Thymus (tissue), 11 donors: ENCODE data around the gene NCR2. TPM values are rescaled to one million over a fixed set of nuclear protein-coding genes. Genes with fewer than 3 reads are reported as not detected.

ENCODE experiments used
- DNase-seq, 9 donors: peaks; one replicate each; pipeline ENCODE4 v3.0.0-alpha.2; 2013; ENCODE audit warnings: low spot score in 9 of 9, low read depth in 6 of 9, missing footprints in 1 of 9
- H3K27ac ChIP-seq, 2 donors: one replicate each; pipeline ENCODE4 v1.5.1; 2013; ENCODE audit warnings: control low read depth in 1 of 2, low read depth in 1 of 2, low read length in 1 of 2, mild to moderate bottlenecking in 1 of 2, moderate library complexity in 1 of 2
- H3K27me3 ChIP-seq, 2 donors: one replicate each; pipeline ENCODE4 v1.5.1; 2013; ENCODE audit warnings: low read length in 1 of 2; ENCODE audit not compliant: control insufficient read depth in 2 of 2, insufficient read depth in 1 of 2
- H3K36me3 ChIP-seq, 2 donors: one replicate each; pipeline ENCODE4 v1.5.1; 2013; ENCODE audit warnings: low read length in 1 of 2, mild to moderate bottlenecking in 1 of 2, moderate library complexity in 1 of 2; ENCODE audit not compliant: control insufficient read depth in 2 of 2, insufficient read depth in 2 of 2
- H3K4me1 ChIP-seq, 2 donors: one replicate each; pipeline ENCODE4 v1.5.1; 2013; ENCODE audit warnings: low read length in 2 of 2; ENCODE audit not compliant: control insufficient read depth in 2 of 2, insufficient read depth in 2 of 2
- H3K4me3 ChIP-seq, 2 donors: one replicate each; pipeline ENCODE4 v1.5.1; 2013; ENCODE audit warnings: low read length in 2 of 2, control low read depth in 1 of 2, mild to moderate bottlenecking in 1 of 2
- H3K9me3 ChIP-seq, 2 donors: one replicate each; pipeline ENCODE4 v1.5.1; 2013; ENCODE audit warnings: low read length in 1 of 2, mild to moderate bottlenecking in 1 of 2; ENCODE audit not compliant: control insufficient read depth in 2 of 2, insufficient read depth in 1 of 2
- WGBS: extraction: QIAGEN DNeasy Blood & Tissue Kit; methylation state at CpG from one replicate; pipeline ENCODE4 v1.1.7; 2013; 5-methylcytosine and 5-hydroxymethylcytosine counted together
- polyA plus RNA-seq: library from polyadenylated mRNA; stranded (reverse); fragments of 200-250 nt; gene quantifications from one replicate; pipeline ENCODE4 v1.2.3, GENCODE V29; 2013
- total RNA-seq: library from RNA; stranded (reverse); fragments of 120-200 nt; gene quantifications from one replicate; pipeline ENCODE4 v1.2.4, GENCODE V29; 2013
- donor health status: healthy.

NCR2 gene
- total and polyA plus RNA-seq, 2 donors: not detected

DNA sequence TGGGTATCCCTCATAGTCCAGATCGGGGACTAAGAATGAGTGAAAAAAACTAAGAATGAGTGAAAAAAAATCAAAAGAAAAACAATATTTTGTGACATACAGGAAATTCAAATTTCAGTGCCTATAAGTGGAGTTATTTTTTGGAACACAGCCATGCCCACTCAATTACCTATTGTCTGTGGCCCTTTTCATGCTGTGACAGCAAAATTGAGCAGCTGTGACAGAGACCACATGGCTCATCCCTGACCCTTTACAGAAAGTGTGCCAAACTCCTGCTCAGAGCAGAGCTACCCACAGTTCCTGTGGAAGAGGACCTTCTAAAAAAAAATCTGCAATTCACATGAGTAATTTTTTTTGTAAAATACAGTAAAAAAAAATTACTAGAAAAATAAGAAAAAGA lies 1.4 kb downstream of the NCR2 start:
- no peak for DNase-seq
- Histone ChIP-seq H3K4me3 (no peak overlapping the region), H3K9me3 (no peaks in the 10 kb centered on the region), H3K4me1 (peaks cover 49 to 52% of the 10 kb centered on the region in 2 donors), H3K27ac (no peak overlapping the region), H3K27me3 (no peaks in the 10 kb centered on the region), H3K36me3 (no peaks in the 10 kb centered on the region)
- WGBS: 89% methylated on average over 1 of the region's 1 CpG

DNA sequence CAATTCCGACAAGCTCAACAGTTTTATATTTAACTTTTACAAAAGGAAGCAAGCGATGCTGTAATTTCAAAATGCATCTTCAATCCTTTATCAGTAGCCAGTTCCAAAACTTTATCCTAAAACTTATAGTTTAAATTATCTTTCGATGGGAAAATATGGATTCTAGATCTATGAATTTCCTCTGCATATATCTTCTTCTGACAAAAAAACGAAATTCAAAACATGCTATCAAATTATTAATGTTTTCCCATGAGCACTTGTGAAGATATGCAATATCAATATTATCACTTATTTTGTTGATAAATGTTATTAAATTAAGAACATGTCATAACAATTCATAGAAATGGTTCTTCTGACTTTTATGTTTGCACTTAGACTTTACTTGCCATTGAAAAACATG lies 2.3 kb downstream of the NCR2 start:
- Histone ChIP-seq H3K36me3 (no peaks in the 10 kb centered on the region), H3K9me3 (no peaks in the 10 kb centered on the region), H3K27me3 (no peaks in the 10 kb centered on the region), H3K27ac (no peak overlapping the region), H3K4me3 (no peak overlapping the region), H3K4me1 (peaks cover 40 to 43% of the 10 kb centered on the region in 2 donors)
- 97% methylated on average over 4 of the region's 4 CpGs for WGBS
- DNase-seq: no peak

DNA sequence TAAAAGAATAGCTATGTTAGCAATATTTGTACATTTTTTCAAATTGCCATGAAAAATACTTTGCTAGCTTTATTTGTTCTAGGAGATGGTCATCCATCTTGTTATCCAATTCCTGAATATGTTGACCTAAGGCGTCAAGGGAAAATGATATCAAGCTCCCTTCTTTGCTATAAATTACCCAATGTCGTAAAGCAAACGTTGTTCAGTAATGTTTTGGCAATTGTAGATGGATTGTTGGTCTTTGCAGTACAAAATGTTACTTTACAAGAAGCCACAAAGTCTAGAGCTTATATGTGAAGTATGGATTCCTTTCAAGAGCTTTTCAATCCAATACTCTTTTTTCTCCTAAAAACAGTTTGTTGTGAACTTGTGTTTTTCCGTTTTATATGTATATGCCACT lies 3.3 kb downstream of the NCR2 start:
- Histone ChIP-seq H3K9me3 (no peaks in the 10 kb centered on the region), H3K27ac (no peak overlapping the region), H3K27me3 (no peaks in the 10 kb centered on the region), H3K4me3 (no peak overlapping the region), H3K4me1 (peaks cover 35 to 38% of the 10 kb centered on the region in 2 donors), H3K36me3 (no peaks in the 10 kb centered on the region)
- no peak for DNase-seq
- 92% methylated on average over 4 of the region's 4 CpGs for WGBS

DNA sequence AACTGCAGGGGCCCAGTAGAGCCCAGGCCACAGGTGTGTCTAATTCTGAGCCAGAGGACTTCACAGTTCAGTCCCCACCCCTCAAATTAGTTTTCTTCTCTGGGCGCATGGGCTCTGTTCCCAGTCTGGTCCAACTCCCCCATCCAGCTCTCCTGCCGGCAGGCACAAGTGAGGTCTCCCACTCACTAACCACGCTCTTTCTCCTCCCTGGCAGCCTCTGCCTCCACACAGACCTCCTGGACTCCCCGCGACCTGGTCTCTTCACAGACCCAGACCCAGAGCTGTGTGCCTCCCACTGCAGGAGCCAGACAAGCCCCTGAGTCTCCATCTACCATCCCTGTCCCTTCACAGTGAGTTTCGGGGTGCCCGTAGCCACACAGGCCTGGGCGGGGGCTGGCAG lies 6.2 kb downstream of the NCR2 start:
- WGBS: 97% methylated on average over 8 of the region's 8 CpGs
- no peak for DNase-seq
- Histone ChIP-seq H3K27ac (no peak overlapping the region), H3K4me3 (no peak overlapping the region), H3K36me3 (no peaks in the 10 kb centered on the region), H3K4me1 (peaks cover 26 to 33% of the 10 kb centered on the region in 2 donors), H3K9me3 (no peaks in the 10 kb centered on the region), H3K27me3 (no peaks in the 10 kb centered on the region)

DNA sequence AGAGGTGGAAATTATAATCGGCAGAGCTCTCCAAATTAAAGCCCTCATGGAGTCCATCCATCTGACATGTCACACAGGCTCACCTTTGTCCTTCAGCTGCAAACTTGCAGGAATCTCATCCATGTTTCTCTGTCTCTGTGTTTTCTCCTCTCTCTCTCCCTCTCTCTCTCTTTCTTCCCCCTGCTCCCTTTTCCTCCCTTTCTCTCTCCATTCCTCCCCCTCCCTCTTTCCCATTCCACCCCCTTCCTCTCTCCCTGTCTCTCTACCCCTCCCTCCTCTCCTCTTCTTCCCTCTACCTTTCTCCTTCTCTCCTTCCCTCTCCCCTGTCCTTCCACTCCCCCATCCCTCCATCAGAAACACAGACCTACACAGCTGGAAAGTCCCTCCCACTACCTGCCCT lies 6.8 kb downstream of the NCR2 start:
- Histone ChIP-seq H3K27ac (no peak overlapping the region), H3K4me3 (no peak overlapping the region), H3K27me3 (no peaks in the 10 kb centered on the region), H3K36me3 (no peaks in the 10 kb centered on the region), H3K4me1 (peaks cover 22 to 29% of the 10 kb centered on the region in 2 donors), H3K9me3 (no peaks in the 10 kb centered on the region)
- 95% methylated on average over 1 of the region's 1 CpG for WGBS
- DNase-seq: no peak

DNA sequence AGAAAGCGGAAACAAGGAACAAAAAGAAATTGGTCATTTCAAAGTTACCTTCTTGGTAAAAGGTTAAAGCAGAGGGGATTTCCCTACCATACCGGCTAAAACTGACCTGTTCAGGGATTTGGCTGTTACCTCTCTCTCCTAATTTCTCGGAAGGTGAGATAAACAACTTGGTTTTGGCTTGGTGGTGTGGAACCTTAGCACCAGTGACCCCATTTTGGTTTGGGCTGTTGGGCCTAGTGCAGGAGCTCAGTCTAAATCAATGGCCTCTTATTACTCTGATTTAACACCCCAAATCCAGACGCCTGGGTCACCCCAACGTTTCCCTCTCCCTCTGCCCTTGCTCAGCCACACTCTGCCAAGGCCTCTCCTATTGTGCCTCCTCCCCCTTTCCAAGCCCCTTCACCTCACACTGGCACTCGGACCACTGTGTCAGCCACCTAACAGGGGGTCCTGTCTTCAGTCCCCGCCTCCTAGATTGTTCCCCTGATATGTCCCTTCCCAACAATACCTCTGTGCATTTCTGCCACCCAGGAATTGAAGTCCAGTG lies 8.3 kb downstream of the NCR2 start:
- H3K36me3 ChIP-seq: no peaks in the 10 kb centered on the region
- WGBS: 97% methylated on average over 7 of the region's 7 CpGs

DNA sequence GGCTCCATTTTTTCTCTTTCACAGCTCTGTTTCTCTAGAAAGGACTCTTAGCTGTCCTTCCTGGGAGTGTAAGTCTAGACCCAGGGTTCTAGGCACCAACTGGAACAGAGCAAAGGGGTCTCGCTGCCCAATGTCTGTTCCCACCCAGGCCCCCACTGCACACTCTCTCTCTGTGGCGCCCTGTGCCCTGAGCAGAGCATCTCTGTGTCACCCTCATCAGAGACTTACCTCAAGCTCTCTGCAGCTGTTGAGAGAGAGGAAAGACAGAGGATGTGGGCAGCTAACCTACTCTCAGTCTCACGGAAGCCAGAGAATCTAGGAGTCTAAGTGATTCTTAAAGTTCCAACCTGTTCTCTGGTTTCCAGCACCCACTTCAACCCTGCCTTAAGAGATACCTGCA lies 9.5 kb downstream of the NCR2 start:
- Histone ChIP-seq H3K4me1 (peaks cover 22 to 29% of the 10 kb centered on the region in 2 donors), H3K9me3 (no peaks in the 10 kb centered on the region), H3K36me3 (no peaks in the 10 kb centered on the region), H3K27me3 (no peaks in the 10 kb centered on the region), H3K27ac (peak overlapping the region; percentile 78 to 82), H3K4me3 (no peak overlapping the region)
- WGBS: 2% methylated on average over 3 of the region's 3 CpGs
- DNase-seq: peak; percentile 55 to 93 (median 79)

More for the DNA sequence above, 8.3 kb downstream of the NCR2 start:
- no peaks in the 10 kb centered on the region for H3K27me3 ChIP-seq
- H3K4me1 ChIP-seq: peaks cover 22 to 29% of the 10 kb centered on the region in 2 donors
- no peak overlapping the region for H3K4me3 ChIP-seq
- H3K9me3 ChIP-seq: no peaks in the 10 kb centered on the region
- no peak overlapping the region for H3K27ac ChIP-seq
- DNase-seq: no peak

DNA sequence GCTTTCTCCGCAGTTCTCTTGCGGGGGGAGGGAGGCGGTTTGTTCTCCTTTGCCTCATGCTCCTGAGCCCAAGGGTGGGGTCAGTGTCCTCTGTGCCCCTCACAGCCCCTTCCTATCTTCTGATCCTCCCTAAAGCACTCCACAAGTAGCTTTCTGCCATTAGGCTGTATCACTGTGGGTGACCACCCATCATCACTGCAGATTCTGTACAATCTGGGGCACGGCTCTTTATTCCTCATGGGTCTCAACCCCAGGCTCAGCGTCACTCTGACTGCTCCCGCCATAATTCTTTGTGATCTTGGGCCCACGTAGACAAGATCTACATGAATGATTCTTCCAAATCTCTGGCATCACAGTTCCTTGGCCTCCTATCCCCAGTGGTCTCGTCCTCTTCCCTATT lies 10.5 kb downstream of the NCR2 start:
- DNase-seq: no peak
- Histone ChIP-seq H3K36me3 (no peaks in the 10 kb centered on the region), H3K9me3 (no peaks in the 10 kb centered on the region), H3K4me1 (peaks cover 22 to 29% of the 10 kb centered on the region in 2 donors), H3K4me3 (no peak overlapping the region), H3K27me3 (no peaks in the 10 kb centered on the region), H3K27ac (no peak overlapping the region)
- WGBS: 97% methylated on average over 8 of the region's 8 CpGs

DNA sequence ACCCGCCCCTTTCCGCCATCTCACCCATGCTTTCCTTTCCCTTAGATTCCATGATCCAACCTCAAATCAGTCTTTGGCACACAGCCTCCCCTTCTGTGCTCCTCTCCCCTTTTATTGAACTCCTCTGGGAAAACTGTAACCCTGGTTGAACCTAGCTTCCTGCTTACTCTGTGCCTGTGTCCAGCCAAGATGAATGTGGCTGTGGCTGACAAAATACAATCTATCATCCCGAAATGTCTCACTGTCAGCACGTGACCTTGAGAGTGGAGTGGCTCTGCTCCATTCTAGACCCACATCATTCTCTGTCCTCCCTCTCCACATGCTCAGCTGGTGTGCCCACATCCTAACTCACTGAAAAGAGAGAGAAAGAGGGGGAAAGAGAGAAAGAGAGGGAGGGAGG lies 11.0 kb downstream of the NCR2 start:
- DNase-seq: no peak
- H3K36me3 ChIP-seq: no peaks in the 10 kb centered on the region
- no peaks in the 10 kb centered on the region for H3K9me3 ChIP-seq
- H3K27ac ChIP-seq: no peak overlapping the region
- H3K27me3 ChIP-seq: no peaks in the 10 kb centered on the region
- WGBS: 93% methylated on average over 4 of the region's 4 CpGs
- H3K4me1 ChIP-seq: peaks cover 22 to 29% of the 10 kb centered on the region in 2 donors
- H3K4me3 ChIP-seq: no peak overlapping the region
